Measurements from ENCODE around the gene DCUN1D4. TPM values are rescaled to one million over a fixed set of nuclear protein-coding genes. Genes with fewer than 3 reads are reported as not detected.
A peak's percentile ranks its signal among the peaks of the same experiment; 100 is the strongest.

The DCUN1D4 gene
- total RNA-seq, 1 donor, result 60.4 TPM

- no peak for DNase-seq (ENCODE audit: insufficient read length, low spot score, missing footprints)
Measured at GRCh38 chr4:51960486-51960885, 117.5 kb downstream of the DCUN1D4 start.

GRCh38 chr4:51963841-51964517, 121.0 kb downstream of the DCUN1D4 start:
- no peaks in the 10 kb centered on the region for H4K20me1 ChIP-seq (ENCODE audit: insufficient read depth, low read length)
- peak overlapping the region; percentile 15 for H2AFZ ChIP-seq (ENCODE audit: low read length)
- H3K27ac ChIP-seq (ENCODE audit: low read depth, low read length), result no peak overlapping the region
- no peaks in the 10 kb centered on the region for H3K27me3 ChIP-seq (ENCODE audit: insufficient read depth, low read length)
- no peak overlapping the region for H3K4me3 ChIP-seq (ENCODE audit: insufficient read depth, low read length)
- no peak overlapping the region for H3K4me2 ChIP-seq (ENCODE audit: insufficient read depth, low read length)
- no peaks in the 10 kb centered on the region for H3K36me3 ChIP-seq (ENCODE audit: insufficient read depth, low read length)
- DNase-seq (ENCODE audit: insufficient read length, low spot score, missing footprints), result peak; percentile 23
- no peaks in the 10 kb centered on the region for H3K79me2 ChIP-seq (ENCODE audit: insufficient read depth, low read length)
- no peak for TF ChIP-seq CTCF (IDR thresholded peaks at IDR 0.05; ENCODE audit: extremely low read depth, low read depth, low read length)
- no peaks in the 10 kb centered on the region for H3K4me1 ChIP-seq (ENCODE audit: insufficient read depth, low read length)
- H3K9me3 ChIP-seq (ENCODE audit: low read depth, low read length), result no peaks in the 10 kb centered on the region

More at GRCh38 chr4:51960486-51960885, 117.5 kb downstream of the DCUN1D4 start:
- Histone ChIP-seq H3K27me3 (ENCODE audit: insufficient read depth, low read length) (no peaks in the 10 kb centered on the region), H3K79me2 (ENCODE audit: insufficient read depth, low read length) (no peaks in the 10 kb centered on the region), H3K4me2 (ENCODE audit: insufficient read depth, low read length) (no peak overlapping the region), H3K9me3 (ENCODE audit: low read depth, low read length) (no peaks in the 10 kb centered on the region), H2AFZ (ENCODE audit: low read length) (no peak overlapping the region), H3K4me1 (ENCODE audit: insufficient read depth, low read length) (no peaks in the 10 kb centered on the region), H3K27ac (ENCODE audit: low read depth, low read length) (no peak overlapping the region), H3K36me3 (ENCODE audit: insufficient read depth, low read length) (no peaks in the 10 kb centered on the region), H3K4me3 (ENCODE audit: insufficient read depth, low read length) (no peak overlapping the region), H4K20me1 (ENCODE audit: insufficient read depth, low read length) (no peaks in the 10 kb centered on the region)
- TF ChIP-seq CTCF (IDR thresholded peaks at IDR 0.05; ENCODE audit: extremely low read depth, low read depth, low read length), result no peak

- no peak for TF ChIP-seq CTCF (IDR thresholded peaks at IDR 0.05; ENCODE audit: extremely low read depth, low read depth, low read length)
- no peak for DNase-seq (ENCODE audit: insufficient read length, low spot score, missing footprints)
- no peaks in the 10 kb centered on the region for H3K27me3 ChIP-seq (ENCODE audit: insufficient read depth, low read length)
Measured at GRCh38 chr4:51965862-51966261, 122.9 kb downstream of the DCUN1D4 start.

More at GRCh38 chr4:51965862-51966261, 122.9 kb downstream of the DCUN1D4 start:
- H3K4me1 ChIP-seq (ENCODE audit: insufficient read depth, low read length), result no peaks in the 10 kb centered on the region
- no peaks in the 10 kb centered on the region for H3K9me3 ChIP-seq (ENCODE audit: low read depth, low read length)
- no peak overlapping the region for H2AFZ ChIP-seq (ENCODE audit: low read length)
- no peaks in the 10 kb centered on the region for H3K36me3 ChIP-seq (ENCODE audit: insufficient read depth, low read length)
- no peaks in the 10 kb centered on the region for H3K79me2 ChIP-seq (ENCODE audit: insufficient read depth, low read length)
- no peaks in the 10 kb centered on the region for H4K20me1 ChIP-seq (ENCODE audit: insufficient read depth, low read length)
- H3K27ac ChIP-seq (ENCODE audit: low read depth, low read length), result no peak overlapping the region
- H3K4me3 ChIP-seq (ENCODE audit: insufficient read depth, low read length), result no peak overlapping the region
- H3K4me2 ChIP-seq (ENCODE audit: insufficient read depth, low read length), result no peak overlapping the region

Other genes with a start within 250 kb of the DCUN1D4 start
- 0.36 and 0.88 TPM in 2 replicates for gene LRRC66, start 177.2 kb downstream of the DCUN1D4 start, total RNA-seq
- gene SGCB, start 195.1 kb downstream of the DCUN1D4 start, total RNA-seq, result 27.9 and 31.2 TPM in 2 replicates
- gene SPATA18, start 208.2 kb downstream of the DCUN1D4 start, total RNA-seq, result 30.8 and 41.3 TPM in 2 replicates

Data from osteoblast (primary cell).